Liver (tissue), 3 donors: ENCODE results near the gene ZFP36.

Experiments used
- ATF3 ChIP-seq: IDR thresholded peaks from 2 replicates; pipeline ENCODE4 v1.6.1; 2016; ENCODE audit warnings: antibody characterized with exemption
- CTCF ChIP-seq: fragments of 150-350 bp; IDR thresholded peaks from 2 replicates; pipeline ENCODE4 v1.5.1; 2017; ENCODE audit warnings: improper control_type of control experiment, low read depth, low read length; ENCODE audit not compliant: missing input control
- EGR1 ChIP-seq, 2 donors: IDR thresholded peaks; 2 replicates each; pipeline ENCODE4 v1.6.1; 2016 to 2018; ENCODE audit warnings: antibody characterized with exemption in 2 of 2, low read depth in 2 of 2
- GABPA ChIP-seq, 2 donors: IDR thresholded peaks in 1 of 2; conservative IDR thresholded peaks in 1 of 2; 2 replicates each; pipeline ENCODE4 v1.6.1; 2016; ENCODE audit warnings: antibody characterized with exemption in 2 of 2, mild to moderate bottlenecking in 1 of 2, moderate library complexity in 1 of 2
- HNF4A ChIP-seq, 2 donors: conservative IDR thresholded peaks; 2 replicates each; pipeline ENCODE4 v1.6.1; 2016; ENCODE audit warnings: antibody characterized with exemption in 2 of 2, mild to moderate bottlenecking in 2 of 2
- HNF4G ChIP-seq: IDR thresholded peaks from 2 replicates; pipeline ENCODE4 v1.6.1; 2016; ENCODE audit warnings: antibody characterized with exemption
- JUND ChIP-seq, 2 donors: IDR thresholded peaks; 2 replicates each; pipeline ENCODE4 v1.6.1; 2016; ENCODE audit warnings: antibody characterized with exemption in 2 of 2
- MAX ChIP-seq: IDR thresholded peaks from 2 replicates; pipeline ENCODE4 v1.6.1; 2016; ENCODE audit warnings: antibody characterized with exemption
- REST ChIP-seq: IDR thresholded peaks from 2 replicates; pipeline ENCODE4 v1.6.1; 2016; ENCODE audit warnings: antibody characterized with exemption, mild to moderate bottlenecking
- donor health status: healthy.
- donor health status: healthy.

GRCh38 chr19:39401549-39402345, 4.9 kb upstream of the ZFP36 start:
- TF ChIP-seq CTCF = no peak
- no peak for TF ChIP-seq ATF3
- TF ChIP-seq EGR1 (IDR thresholded peaks at IDR 0.05; ENCODE audit: low read depth in 2 of 2) = peak; percentile 23 to 94
- peak; percentile 73 to 92 for TF ChIP-seq HNF4A (conservative IDR thresholded peaks at IDR 0.05)
- TF ChIP-seq HNF4G = peak; percentile 67
- TF ChIP-seq MAX = peak; percentile 96
- peak; percentile 64 to 92 for TF ChIP-seq JUND (IDR thresholded peaks at IDR 0.05)
- peak in 1 of 2 donors; percentile 61 for TF ChIP-seq GABPA (IDR thresholded peaks at IDR 0.05 in 1 of 2, conservative IDR thresholded peaks at IDR 0.05 in 1 of 2)
- TF ChIP-seq REST = peak; percentile 94
